Measurements from ENCODE around the gene MUS81.
"Not testable (repeated sequence)": the region's sequence is repeated elsewhere in the genome, so short reads cannot be mapped to it uniquely, and the experiment has no call there.

Gene MUS81

DNA sequence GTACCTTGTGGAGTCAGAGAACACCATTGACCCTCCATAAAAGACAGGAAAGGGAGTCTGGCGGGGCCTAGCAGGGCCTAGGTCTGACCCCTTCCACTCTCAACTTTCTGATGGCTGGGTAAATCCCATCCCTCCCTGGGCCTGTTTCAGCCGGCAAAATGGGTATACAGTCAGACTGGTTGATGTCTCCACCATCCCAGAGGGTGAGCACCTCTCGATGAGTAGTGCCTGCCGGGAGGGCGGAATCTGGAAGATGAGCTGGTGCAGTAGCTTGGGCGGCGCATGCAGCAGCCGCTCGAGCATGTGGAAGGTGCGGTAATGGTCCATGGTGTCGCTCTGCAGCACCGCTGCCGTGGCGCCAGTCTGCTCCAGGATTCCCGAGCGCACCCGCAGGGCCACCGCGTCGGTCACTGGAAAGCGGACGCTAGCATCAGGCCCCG, 27.5 kb downstream of the MUS81 start:
- DNase-seq (ENCODE audit: extremely low read depth, insufficient read length): no peak
- Histone ChIP-seq H3K36me3 (ENCODE audit: control insufficient read depth, insufficient read depth, low read length) (peaks cover 26% of the 10 kb centered on the region), H3K4me3 (replicated peaks; ENCODE audit: low read depth, low read length) (peak overlapping the region; percentile 96), H3K27me3 (replicated peaks; ENCODE audit: control insufficient read depth, insufficient read depth, low read length) (no peaks in the 10 kb centered on the region)
- TF ChIP-seq CTCF (IDR thresholded peaks at IDR 0.05; ENCODE audit: insufficient read depth, low read length, poor library complexity, severe bottlenecking): no peak

DNA sequence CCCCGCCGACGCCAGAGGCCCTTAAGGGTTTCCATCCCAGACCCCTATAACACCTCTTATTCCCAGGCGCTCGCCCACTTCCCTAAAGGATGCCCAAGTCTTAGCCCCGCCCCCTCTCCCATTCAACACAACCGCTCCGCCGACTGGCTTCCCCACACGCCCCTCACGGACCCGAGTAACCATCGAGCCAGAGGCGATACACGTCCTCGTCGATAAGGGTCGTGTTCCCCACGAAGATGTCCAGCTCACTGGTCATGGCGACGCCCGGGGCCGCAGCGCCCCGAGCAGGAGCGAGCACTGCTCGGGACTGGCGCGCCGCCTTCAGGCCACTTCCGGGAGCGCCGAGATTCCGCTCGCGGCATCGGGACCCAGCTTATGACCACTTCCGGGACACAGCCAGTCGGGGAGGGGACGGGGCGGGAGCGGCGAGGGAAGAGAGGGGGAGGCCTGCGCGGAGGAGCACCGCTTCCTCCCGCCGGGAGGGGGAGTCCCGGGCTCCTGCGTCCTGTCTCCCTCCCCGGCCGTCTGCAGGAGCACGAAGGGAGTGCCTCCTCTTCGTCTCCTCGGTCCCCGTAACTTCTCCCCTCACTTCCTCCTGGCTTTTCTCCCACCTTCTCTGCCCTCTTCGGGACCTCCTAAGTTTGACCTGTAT, 28.1 kb downstream of the MUS81 start, which contains the start of gene FIBP:
TSS of gene FIBP (minus strand) at position 309 of the 652 bp plus-strand sequence. CDS start at position 256, 53 bp downstream.
- peak; percentile 85 for TF ChIP-seq CTCF (IDR thresholded peaks at IDR 0.05; ENCODE audit: insufficient read depth, low read length, poor library complexity, severe bottlenecking)
- peak; percentile 98 for DNase-seq (ENCODE audit: extremely low read depth, insufficient read length)
- peak within 1 kb of the TSS; percentile 96 for H3K4me3 ChIP-seq (replicated peaks; ENCODE audit: low read depth, low read length)
- H3K27me3 ChIP-seq (replicated peaks; ENCODE audit: control insufficient read depth, insufficient read depth, low read length): no peaks in the 10 kb centered on the region
- H3K36me3 ChIP-seq (ENCODE audit: control insufficient read depth, insufficient read depth, low read length): peaks cover 21% of the 10 kb centered on the region

- Histone ChIP-seq H3K4me3 (replicated peaks; ENCODE audit: low read depth, low read length) (peak within 1 kb of the TSS; percentile 96), H3K36me3 (ENCODE audit: control insufficient read depth, insufficient read depth, low read length) (peaks cover 4% of the 10 kb centered on the region; the same call in 1 of the 2 replicates), H3K27me3 (replicated peaks; ENCODE audit: control insufficient read depth, insufficient read depth, low read length) (no peaks in the 10 kb centered on the region)
- peak; percentile 100 for DNase-seq (ENCODE audit: extremely low read depth, insufficient read length)
- TF ChIP-seq CTCF (IDR thresholded peaks at IDR 0.05; ENCODE audit: insufficient read depth, low read length, poor library complexity, severe bottlenecking): no peak
These were observed 30.3 kb downstream of the MUS81 start, which contains the start of gene CCDC85B for GRCh38 chr11:65890324-65891218. Gene CCDC85B, plus strand, starts transcription at chr11:65890673. Its CDS starts 111 bp downstream, at chr11:65890784.

DNA sequence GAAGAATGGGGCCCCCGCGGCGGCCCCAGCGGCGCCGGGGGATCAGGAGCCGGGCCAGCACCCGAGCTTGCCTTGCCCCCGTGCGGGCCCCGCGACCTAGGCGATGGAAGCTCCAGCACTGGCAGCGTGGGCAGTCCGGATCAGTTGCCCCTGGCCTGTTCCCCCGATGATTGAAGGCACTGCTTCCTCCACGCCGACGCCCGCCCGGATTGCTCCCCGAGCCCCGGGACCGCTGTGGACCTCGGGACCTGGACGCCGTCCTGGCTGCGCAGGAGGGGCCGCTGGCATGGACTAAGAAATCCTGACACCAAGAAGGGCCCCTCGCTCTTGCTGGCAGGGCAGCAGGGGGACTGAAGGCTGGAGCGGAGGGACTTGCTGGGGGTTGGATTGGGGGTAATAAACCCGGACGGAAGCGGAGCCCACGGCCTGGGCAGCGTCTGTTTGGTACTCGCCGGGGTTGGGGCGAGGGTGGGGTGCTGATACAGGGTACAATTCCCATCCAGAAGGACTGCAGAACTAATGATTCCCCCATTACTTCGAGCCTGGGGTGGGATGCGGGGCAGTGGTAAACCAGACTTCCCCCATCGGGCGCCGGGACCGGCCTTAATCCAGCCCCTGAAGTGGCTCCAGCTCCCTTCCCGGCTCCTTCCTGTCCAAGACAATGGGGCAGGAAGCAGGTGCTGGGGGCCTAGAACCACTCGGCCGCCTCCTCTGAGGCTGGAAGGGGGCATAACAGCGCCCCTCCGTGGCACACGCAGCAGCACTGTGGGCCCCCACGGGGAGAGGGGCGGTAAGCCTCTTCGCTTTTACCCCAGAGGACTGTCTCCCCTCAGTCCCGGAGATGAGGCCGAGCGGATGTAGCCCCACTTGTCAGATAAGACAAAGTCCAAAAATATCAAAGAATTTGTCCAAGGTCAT, 31.2 kb downstream of the MUS81 start:
- peak; percentile 59 for DNase-seq (ENCODE audit: extremely low read depth, insufficient read length)
- no peaks in the 10 kb centered on the region; the same call in 1 of the 2 replicates for H3K36me3 ChIP-seq (ENCODE audit: control insufficient read depth, insufficient read depth, low read length)
- peak; percentile 64 for TF ChIP-seq CTCF (IDR thresholded peaks at IDR 0.05; ENCODE audit: insufficient read depth, low read length, poor library complexity, severe bottlenecking)
- no peaks in the 10 kb centered on the region for H3K27me3 ChIP-seq (replicated peaks; ENCODE audit: control insufficient read depth, insufficient read depth, low read length)
- H3K4me3 ChIP-seq (replicated peaks; ENCODE audit: low read depth, low read length): peak overlapping the region; percentile 89

DNA sequence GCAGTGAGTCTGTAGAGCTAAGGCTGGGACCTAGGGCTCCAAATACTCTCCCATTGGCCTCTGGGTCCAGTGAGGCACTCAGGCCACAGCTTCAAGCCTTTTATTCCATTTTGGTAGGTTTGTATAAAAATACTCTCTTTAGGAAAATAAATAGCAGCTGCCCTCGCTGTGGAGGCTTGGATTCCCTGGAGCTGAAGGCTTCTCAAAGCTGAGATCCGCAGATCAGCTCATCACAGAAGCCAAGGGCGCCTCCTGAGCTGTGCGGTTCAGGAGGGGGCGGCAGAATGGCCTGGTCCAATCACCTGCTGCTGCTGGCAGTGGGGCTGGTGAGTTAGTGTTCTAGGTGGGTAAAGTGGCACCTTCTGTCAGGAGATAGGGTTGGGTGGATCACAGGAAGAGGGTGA, 31.9 kb downstream of the MUS81 start:
- H3K36me3 ChIP-seq (ENCODE audit: control insufficient read depth, insufficient read depth, low read length); DNase-seq (ENCODE audit: extremely low read depth, insufficient read length): not testable (repeated sequence)

More for the DNA sequence above, 31.9 kb downstream of the MUS81 start:
- H3K4me3 ChIP-seq (replicated peaks; ENCODE audit: low read depth, low read length): peak overlapping the region; percentile 89
- not testable (repeated sequence) for H3K27me3 ChIP-seq (replicated peaks; ENCODE audit: control insufficient read depth, insufficient read depth, low read length)

All from GM06990 (cell line).